Measurements from ENCODE around the gene TRIP13.

Gene TRIP13

GRCh38 chr5:961002-961710, 68.5 kb downstream of the TRIP13 start:
- TF ChIP-seq FOXP2 (optimal IDR thresholded peaks at IDR 0.05; ENCODE audit: borderline replicate concordance, extremely low read depth, extremely low read length, insufficient read depth) (no peak), POLR2AphosphoS5 (IDR thresholded peaks at IDR 0.05; ENCODE audit: low read depth, low read length) (no peak), SIN3A (IDR thresholded peaks at IDR 0.05; ENCODE audit: borderline replicate concordance, insufficient read depth, low read length) (no peak), TAF1 (IDR thresholded peaks at IDR 0.05; ENCODE audit: borderline replicate concordance, insufficient read depth, low read length) (no peak)
- TF ChIP-seq, protein P1, sequence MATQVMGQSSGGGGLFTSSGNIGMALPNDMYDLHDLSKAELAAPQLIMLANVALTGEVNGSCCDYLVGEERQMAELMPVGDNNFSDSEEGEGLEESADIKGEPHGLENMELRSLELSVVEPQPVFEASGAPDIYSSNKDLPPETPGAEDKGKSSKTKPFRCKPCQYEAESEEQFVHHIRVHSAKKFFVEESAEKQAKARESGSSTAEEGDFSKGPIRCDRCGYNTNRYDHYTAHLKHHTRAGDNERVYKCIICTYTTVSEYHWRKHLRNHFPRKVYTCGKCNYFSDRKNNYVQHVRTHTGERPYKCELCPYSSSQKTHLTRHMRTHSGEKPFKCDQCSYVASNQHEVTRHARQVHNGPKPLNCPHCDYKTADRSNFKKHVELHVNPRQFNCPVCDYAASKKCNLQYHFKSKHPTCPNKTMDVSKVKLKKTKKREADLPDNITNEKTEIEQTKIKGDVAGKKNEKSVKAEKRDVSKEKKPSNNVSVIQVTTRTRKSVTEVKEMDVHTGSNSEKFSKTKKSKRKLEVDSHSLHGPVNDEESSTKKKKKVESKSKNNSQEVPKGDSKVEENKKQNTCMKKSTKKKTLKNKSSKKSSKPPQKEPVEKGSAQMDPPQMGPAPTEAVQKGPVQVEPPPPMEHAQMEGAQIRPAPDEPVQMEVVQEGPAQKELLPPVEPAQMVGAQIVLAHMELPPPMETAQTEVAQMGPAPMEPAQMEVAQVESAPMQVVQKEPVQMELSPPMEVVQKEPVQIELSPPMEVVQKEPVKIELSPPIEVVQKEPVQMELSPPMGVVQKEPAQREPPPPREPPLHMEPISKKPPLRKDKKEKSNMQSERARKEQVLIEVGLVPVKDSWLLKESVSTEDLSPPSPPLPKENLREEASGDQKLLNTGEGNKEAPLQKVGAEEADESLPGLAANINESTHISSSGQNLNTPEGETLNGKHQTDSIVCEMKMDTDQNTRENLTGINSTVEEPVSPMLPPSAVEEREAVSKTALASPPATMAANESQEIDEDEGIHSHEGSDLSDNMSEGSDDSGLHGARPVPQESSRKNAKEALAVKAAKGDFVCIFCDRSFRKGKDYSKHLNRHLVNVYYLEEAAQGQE (IDR thresholded peaks at IDR 0.05; ENCODE audit: insufficient read depth in 1 of 2, low read depth in 2 of 2, low read length in 2 of 2), result no peak

DNA sequence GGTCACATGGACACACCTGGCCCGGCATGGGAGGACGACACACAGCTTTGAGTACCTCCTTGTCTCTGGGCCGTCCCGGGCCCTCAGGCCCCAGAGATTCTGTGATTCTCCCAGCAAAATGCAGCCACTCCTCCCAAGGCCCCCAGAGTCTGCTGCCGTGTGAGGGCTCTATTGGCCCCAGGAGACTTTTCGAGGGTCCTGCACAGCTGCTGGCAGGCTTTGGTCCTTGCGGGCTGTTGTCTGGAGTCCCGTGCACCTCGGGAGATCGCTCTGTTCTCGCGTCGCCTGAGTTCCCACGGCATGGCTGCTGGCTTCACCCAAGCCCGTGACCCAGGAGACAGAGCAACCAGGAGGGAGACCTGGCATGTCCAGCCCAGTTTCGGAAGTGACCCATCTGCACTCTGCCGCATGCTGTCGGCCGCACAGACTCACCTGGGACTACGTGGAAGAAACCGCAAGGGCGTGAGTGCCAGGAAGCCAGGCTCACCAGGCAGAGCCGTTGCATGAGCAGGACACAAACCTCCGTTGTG, 69.1 kb downstream of the TRIP13 start:
- TF ChIP-seq, protein P1 (IDR thresholded peaks at IDR 0.05; ENCODE audit: insufficient read depth in 1 of 2, low read depth in 2 of 2, low read length in 2 of 2), result no peak
- TF ChIP-seq TAF1 (IDR thresholded peaks at IDR 0.05; ENCODE audit: borderline replicate concordance, insufficient read depth, low read length) (no peak), FOXP2 (optimal IDR thresholded peaks at IDR 0.05; ENCODE audit: borderline replicate concordance, extremely low read depth, extremely low read length, insufficient read depth) (no peak)

GRCh38 chr5:962386-962785, 69.7 kb downstream of the TRIP13 start:
- TF ChIP-seq, protein P1 (IDR thresholded peaks at IDR 0.05; ENCODE audit: insufficient read depth in 1 of 2, low read depth in 2 of 2, low read length in 2 of 2), result no peak
- TF ChIP-seq SIN3A (IDR thresholded peaks at IDR 0.05; ENCODE audit: borderline replicate concordance, insufficient read depth, low read length), result no peak
- TF ChIP-seq TAF1 (IDR thresholded peaks at IDR 0.05; ENCODE audit: borderline replicate concordance, insufficient read depth, low read length), result no peak
- TF ChIP-seq FOXP2 (optimal IDR thresholded peaks at IDR 0.05; ENCODE audit: borderline replicate concordance, extremely low read depth, extremely low read length, insufficient read depth), result no peak
- TF ChIP-seq POLR2AphosphoS5 (IDR thresholded peaks at IDR 0.05; ENCODE audit: low read depth, low read length), result no peak

GRCh38 chr5:962801-963200, 70.1 kb downstream of the TRIP13 start:
- TF ChIP-seq, protein P1 (IDR thresholded peaks at IDR 0.05; ENCODE audit: insufficient read depth in 1 of 2, low read depth in 2 of 2, low read length in 2 of 2), result no peak
- TF ChIP-seq SIN3A (IDR thresholded peaks at IDR 0.05; ENCODE audit: borderline replicate concordance, insufficient read depth, low read length) (no peak), POLR2AphosphoS5 (IDR thresholded peaks at IDR 0.05; ENCODE audit: low read depth, low read length) (no peak), TAF1 (IDR thresholded peaks at IDR 0.05; ENCODE audit: borderline replicate concordance, insufficient read depth, low read length) (no peak), FOXP2 (optimal IDR thresholded peaks at IDR 0.05; ENCODE audit: borderline replicate concordance, extremely low read depth, extremely low read length, insufficient read depth) (no peak)

Data from PFSK-1 (cell line).